ENCODE data around the gene CCR4. TPM values are rescaled to one million over a fixed set of nuclear protein-coding genes. Genes with fewer than 3 reads are reported as not detected.
"Not testable (repeated sequence)": the region's sequence is repeated elsewhere in the genome, so short reads cannot be mapped to it uniquely, and the experiment has no call there.

The CCR4 gene
- total and polyA plus RNA-seq, 2 experiments from 2014 or later: not detected

- peak overlapping the region; percentile 27 for H3K27ac ChIP-seq
- DNase-seq (ENCODE audit: low read depth in 1 of 2, low spot score in 1 of 2): no peak
Measured at GRCh38 chr3:32961189-32961715, 9.8 kb downstream of the CCR4 start.

GRCh38 chr3:32963871-32964270 is 12.4 kb downstream of the CCR4 start:
- no peak for TF ChIP-seq CTCF (IDR thresholded peaks at IDR 0.05; ENCODE audit: low read depth, low read length)
- no peaks in the 10 kb centered on the region for H3K9me3 ChIP-seq (ENCODE audit: low read depth)
- no peaks in the 10 kb centered on the region for H3K27me3 ChIP-seq
- no peak overlapping the region for H3K4me3 ChIP-seq
- no peak for DNase-seq (ENCODE audit: low read depth in 1 of 2, low spot score in 1 of 2)
- no peak overlapping the region for H3K27ac ChIP-seq
- H3K4me1 ChIP-seq (ENCODE audit: low read depth): peaks cover 16% of the 10 kb centered on the region
- no peaks in the 10 kb centered on the region for H3K36me3 ChIP-seq

More at GRCh38 chr3:32961189-32961715, 9.8 kb downstream of the CCR4 start:
- Histone ChIP-seq H3K36me3 (no peaks in the 10 kb centered on the region), H3K4me3 (no peak overlapping the region), H3K4me1 (ENCODE audit: low read depth) (peaks cover 17% of the 10 kb centered on the region), H3K9me3 (ENCODE audit: low read depth) (no peaks in the 10 kb centered on the region), H3K27me3 (no peaks in the 10 kb centered on the region)
- TF ChIP-seq CTCF (IDR thresholded peaks at IDR 0.05; ENCODE audit: low read depth, low read length): no peak

GRCh38 chr3:32964781-32965180 is 13.3 kb downstream of the CCR4 start:
- not testable (repeated sequence) for H3K27ac ChIP-seq; H3K27me3 ChIP-seq; DNase-seq (ENCODE audit: low read depth in 1 of 2, low spot score in 1 of 2); H3K36me3 ChIP-seq; H3K4me3 ChIP-seq; H3K9me3 ChIP-seq (ENCODE audit: low read depth)
- peaks cover 11% of the 10 kb centered on the region for H3K4me1 ChIP-seq (ENCODE audit: low read depth)

GRCh38 chr3:32965617-32966213 is 14.3 kb downstream of the CCR4 start:
- not testable (repeated sequence) for H3K27ac ChIP-seq; H3K36me3 ChIP-seq; DNase-seq (ENCODE audit: low read depth in 1 of 2, low spot score in 1 of 2); H3K9me3 ChIP-seq (ENCODE audit: low read depth); H3K4me3 ChIP-seq; H3K27me3 ChIP-seq
- H3K4me1 ChIP-seq (ENCODE audit: low read depth): peaks cover 11% of the 10 kb centered on the region

- H3K27me3 ChIP-seq; H3K9me3 ChIP-seq (ENCODE audit: low read depth); H3K27ac ChIP-seq; H3K4me1 ChIP-seq (ENCODE audit: low read depth); H3K4me3 ChIP-seq; DNase-seq (ENCODE audit: low read depth in 1 of 2, low spot score in 1 of 2); H3K36me3 ChIP-seq: not testable (repeated sequence)
Measured at GRCh38 chr3:32966627-32967026, 15.2 kb downstream of the CCR4 start.

GRCh38 chr3:32968166-32968919 is 16.9 kb downstream of the CCR4 start:
- H3K4me3 ChIP-seq: no peak overlapping the region
- no peaks in the 10 kb centered on the region for H3K27me3 ChIP-seq
- H3K27ac ChIP-seq: no peak overlapping the region
- no peak for TF ChIP-seq CTCF (IDR thresholded peaks at IDR 0.05; ENCODE audit: low read depth, low read length)
- no peaks in the 10 kb centered on the region for H3K36me3 ChIP-seq
- H3K4me1 ChIP-seq (ENCODE audit: low read depth): peaks cover 3% of the 10 kb centered on the region
- H3K9me3 ChIP-seq (ENCODE audit: low read depth): no peaks in the 10 kb centered on the region
- no peak for DNase-seq (ENCODE audit: low read depth in 1 of 2, low spot score in 1 of 2)

- Histone ChIP-seq H3K4me3 (no peak overlapping the region), H3K4me1 (ENCODE audit: low read depth) (peaks cover 3% of the 10 kb centered on the region), H3K27me3 (no peaks in the 10 kb centered on the region), H3K36me3 (no peaks in the 10 kb centered on the region), H3K27ac (no peak overlapping the region), H3K9me3 (ENCODE audit: low read depth) (no peaks in the 10 kb centered on the region)
- TF ChIP-seq CTCF (IDR thresholded peaks at IDR 0.05; ENCODE audit: low read depth, low read length): no peak
- DNase-seq (ENCODE audit: low read depth in 1 of 2, low spot score in 1 of 2): no peak
Measured at GRCh38 chr3:32968920-32969389, 17.5 kb downstream of the CCR4 start.

All from cardiac muscle cell (in vitro differentiated cells and primary cell).